Loucy (cell line): ENCODE data around the gene NKAIN4.

Source experiments
- H2AFZ ChIP-seq: fragments of 200-600 bp; sonication (generic); 2 replicates; pipeline ENCODE4 v1.6.0; 2016; ENCODE audit warnings: antibody characterized with exemption, mild to moderate bottlenecking, low read length, moderate library complexity
- H3F3A ChIP-seq: fragments of 200-600 bp; 2 replicates; pipeline ENCODE4 v1.6.0; 2016; ENCODE audit warnings: antibody characterized with exemption, low read depth, mild to moderate bottlenecking
- H3K27me3 ChIP-seq: fragments of 200-600 bp; sonication (generic); 2 replicates; pipeline ENCODE4 v1.6.1; 2014; ENCODE audit warnings: low read length, mild to moderate bottlenecking; ENCODE audit not compliant: insufficient read depth, poor library complexity, severe bottlenecking
- H3K36me3 ChIP-seq: fragments of 200-600 bp; sonication (generic); 2 replicates; pipeline ENCODE4 v1.6.1; 2016; ENCODE audit warnings: low read length; ENCODE audit not compliant: insufficient read depth
- H3K4me1 ChIP-seq: fragments of 200-600 bp; sonication (generic); 2 replicates; pipeline ENCODE4 v1.5.1; 2014; ENCODE audit warnings: low read length, mild to moderate bottlenecking; ENCODE audit not compliant: insufficient read depth, poor library complexity, severe bottlenecking
- H3K4me2 ChIP-seq: fragments of 200-600 bp; sonication (generic); 2 replicates; pipeline ENCODE4 v1.6.0; 2014; ENCODE audit warnings: antibody characterized with exemption, low read length, low read depth, mild to moderate bottlenecking; ENCODE audit not compliant: poor library complexity, severe bottlenecking
- H3K4me3 ChIP-seq: fragments of 200-600 bp; sonication (generic); 2 replicates; pipeline ENCODE4 v1.5.1; 2014; ENCODE audit warnings: low read length, mild to moderate bottlenecking, mixed read lengths; ENCODE audit not compliant: poor library complexity, severe bottlenecking
- H3K79me2 ChIP-seq: fragments of 200-600 bp; sonication (generic); 2 replicates; pipeline ENCODE4 v1.6.1; 2014; ENCODE audit warnings: low read length; ENCODE audit not compliant: insufficient read depth
- H3K9ac ChIP-seq: fragments of 200-600 bp; sonication (generic); 2 replicates; pipeline ENCODE4 v1.6.0; 2014; ENCODE audit warnings: mild to moderate bottlenecking, low read depth, low read length, moderate library complexity; ENCODE audit not compliant: poor library complexity, severe bottlenecking
- H3K9me2 ChIP-seq: fragments of 200-600 bp; sonication (generic); replicated peaks from 2 replicates; pipeline ENCODE4 v1.6.1; 2016; ENCODE audit warnings: low read depth, low read length, mixed read lengths
- H3K9me3 ChIP-seq: fragments of 200-600 bp; sonication (generic); 2 replicates; pipeline ENCODE4 v1.6.1; 2014; ENCODE audit warnings: mild to moderate bottlenecking, antibody characterized with exemption, low read length, low read depth; ENCODE audit not compliant: insufficient read depth
- H4K20me1 ChIP-seq: fragments of 200-600 bp; sonication (generic); 2 replicates; pipeline ENCODE4 v1.6.0; 2014; ENCODE audit warnings: antibody characterized with exemption, low read length, mild to moderate bottlenecking; ENCODE audit not compliant: insufficient read depth, poor library complexity, severe bottlenecking
- CTCF ChIP-seq: fragments of 200-600 bp; sonication (generic); conservative IDR thresholded peaks from 2 replicates; pipeline ENCODE4 v1.5.1; 2014; ENCODE audit warnings: mild to moderate bottlenecking, antibody characterized with exemption, low read length
- EZH2phosphoT487 ChIP-seq: fragments of 200-600 bp; IDR thresholded peaks from 2 replicates; pipeline ENCODE4 v1.6.1; 2018; ENCODE audit warnings: antibody characterized with exemption, mild to moderate bottlenecking, moderate library complexity, borderline replicate concordance

NKAIN4 gene

GRCh38 chr20:63218701-63219446, 35.4 kb downstream of the NKAIN4 start:
- no peaks in the 10 kb centered on the region for H3K9me2 ChIP-seq
- TF ChIP-seq CTCF, result 0 out of 2 replicates have a peak, but pooled peaks have one; percentile 25
- TF ChIP-seq EZH2phosphoT487, result no peak
- no peaks in the 10 kb centered on the region for H3F3A ChIP-seq
- H3K9ac ChIP-seq, result no peak overlapping the region
- H4K20me1 ChIP-seq, result peaks cover 19% of the 10 kb centered on the region
- no peaks in the 10 kb centered on the region for H3K27me3 ChIP-seq
- peaks cover 22% of the 10 kb centered on the region for H3K79me2 ChIP-seq
- no peak overlapping the region for H3K4me3 ChIP-seq
- H3K4me2 ChIP-seq, result no peak overlapping the region
- no peaks in the 10 kb centered on the region for H3K36me3 ChIP-seq
- H2AFZ ChIP-seq, result no peak overlapping the region
- peaks cover 20% of the 10 kb centered on the region for H3K4me1 ChIP-seq
- H3K9me3 ChIP-seq, result no peaks in the 10 kb centered on the region

- Histone ChIP-seq H3K9me2 (no peaks in the 10 kb centered on the region), H3K4me3 (no peak overlapping the region), H2AFZ (no peak overlapping the region), H3K4me2 (no peak overlapping the region), H3K9me3 (no peaks in the 10 kb centered on the region), H3K9ac (peak overlapping the region; percentile 89), H4K20me1 (peaks cover 31% of the 10 kb centered on the region), H3K79me2 (peaks cover 34% of the 10 kb centered on the region), H3F3A (no peaks in the 10 kb centered on the region), H3K4me1 (peaks cover 28% of the 10 kb centered on the region), H3K36me3 (peaks cover 4% of the 10 kb centered on the region; the same call in 1 of the 2 replicates), H3K27me3 (no peaks in the 10 kb centered on the region)
- TF ChIP-seq CTCF, result no peak
These were observed 36.6 kb downstream of the NKAIN4 start for GRCh38 chr20:63217706-63218105.

- peak overlapping the region; percentile 95 for H3K4me2 ChIP-seq
- peaks cover 38% of the 10 kb centered on the region for H4K20me1 ChIP-seq
- H2AFZ ChIP-seq, result peak overlapping the region; percentile 88
- H3K79me2 ChIP-seq, result peaks cover 41% of the 10 kb centered on the region
- peaks cover 36% of the 10 kb centered on the region for H3K4me1 ChIP-seq
- H3K27me3 ChIP-seq, result no peaks in the 10 kb centered on the region
- peaks cover 12% of the 10 kb centered on the region; the same call in 1 of the 2 replicates for H3K36me3 ChIP-seq
- H3K9me2 ChIP-seq, result no peaks in the 10 kb centered on the region
- no peaks in the 10 kb centered on the region for H3F3A ChIP-seq
- H3K9me3 ChIP-seq, result no peaks in the 10 kb centered on the region
- H3K4me3 ChIP-seq, result peak overlapping the region; percentile 86
- TF ChIP-seq CTCF (no peak), EZH2phosphoT487 (no peak)
- peak overlapping the region; percentile 89 for H3K9ac ChIP-seq
These were observed 37.3 kb downstream of the NKAIN4 start for GRCh38 chr20:63216849-63217471.
